T-helper 1 cell treated with Interleukin-12 subunit alpha and Interleukin-12 subunit beta and Interleukin-4 antibody, amounts not matched to agents 30 ng/mL and 1 ng/mL, for 36 hours (primary cell): ENCODE data around the gene CXCR1. TPM values are rescaled to one million over a fixed set of nuclear protein-coding genes. Genes with fewer than 3 reads are reported as not detected.

ENCODE experiments used
- total RNA-seq: library from RNA; stranded (reverse); gene quantifications from 2 replicates; pipeline ENCODE4 v1.2.3, GENCODE V29; 2022

Gene CXCR1
- total RNA-seq, 1 donor from 2014 or later, result 0.76 TPM

Other genes starting within 250 kb of the CXCR1 start
- 1.0 TPM in 2 replicates for gene TNS1, start 164.0 kb downstream of the CXCR1 start, total RNA-seq
- gene RUFY4, start 97.7 kb downstream of the CXCR1 start, total RNA-seq, result 3.2 and 3.3 TPM in 2 replicates
- gene CXCR2, start 40.9 kb downstream of the CXCR1 start, total RNA-seq, result 0.12 TPM in 2 replicates
- 687 and 710 TPM in 2 replicates for gene ARPC2, start 50.2 kb upstream of the CXCR1 start, total RNA-seq
- gene GPBAR1, start 94.1 kb upstream of the CXCR1 start, total RNA-seq, result 1.5 and 1.8 TPM in 2 replicates
- gene AAMP, start 103.2 kb upstream of the CXCR1 start, total RNA-seq, result 62.0 and 64.1 TPM in 2 replicates
- 26.9 and 28.8 TPM in 2 replicates for gene PNKD, start 103.6 kb upstream of the CXCR1 start, total RNA-seq
- gene TMBIM1, start 125.5 kb upstream of the CXCR1 start, total RNA-seq, result 75.4 and 76.0 TPM in 2 replicates
- gene CATIP, start 189.9 kb upstream of the CXCR1 start, total RNA-seq, result not detected in 2 replicates
- 0.32 and 0.34 TPM in 2 replicates for gene SLC11A1, start 215.3 kb upstream of the CXCR1 start, total RNA-seq
- 145 and 146 TPM in 2 replicates for gene CTDSP1, start 232.9 kb upstream of the CXCR1 start, total RNA-seq